Astrocyte (in vitro differentiated cells and primary cell): ENCODE data around the gene ATP5F1D. TPM values are rescaled to one million over a fixed set of nuclear protein-coding genes. Genes with fewer than 3 reads are reported as not detected.

ENCODE experiments used
- DNase-seq: peaks from one replicate; pipeline ENCODE4 v3.0.0-alpha.2; 2010; ENCODE audit warnings: low read depth
- FAIRE-seq: peaks from 2 replicates; lab custom pipeline; 2011; peaks lifted over from hg19 to GRCh38; lab: Jason Lieb, UNC
- H2AFZ ChIP-seq: 2 replicates; pipeline ENCODE4 v1.6.0; 2012; ENCODE audit warnings: low read depth, low read length, inconsistent platforms
- H3K27ac ChIP-seq: 2 replicates; pipeline ENCODE4 v1.5.1; 2011; ENCODE audit warnings: low read depth, low read length, inconsistent platforms
- H3K27me3 ChIP-seq: 2 replicates; pipeline ENCODE4 v1.6.0; 2011; ENCODE audit warnings: low read length, inconsistent platforms; ENCODE audit not compliant: insufficient read depth
- H3K36me3 ChIP-seq: 2 replicates; pipeline ENCODE4 v1.5.1; 2011; ENCODE audit warnings: low read length, inconsistent platforms; ENCODE audit not compliant: insufficient read depth
- H3K4me1 ChIP-seq: 2 replicates; pipeline ENCODE4 v1.5.1; 2011; ENCODE audit warnings: low read length, inconsistent platforms; ENCODE audit not compliant: insufficient read depth
- H3K4me2 ChIP-seq: 2 replicates; pipeline ENCODE4 v1.6.0; 2012; ENCODE audit warnings: low read length, inconsistent platforms
- H3K4me3 ChIP-seq: 2 replicates; pipeline ENCODE4 v1.5.1; 2011; ENCODE audit warnings: low read depth, mild to moderate bottlenecking, low read length, inconsistent platforms; ENCODE audit not compliant: insufficient read depth
- H3K79me2 ChIP-seq: 2 replicates; pipeline ENCODE4 v1.6.0; 2012; ENCODE audit warnings: mild to moderate bottlenecking, low read length, inconsistent platforms; ENCODE audit not compliant: insufficient read depth
- H3K9ac ChIP-seq: 2 replicates; pipeline ENCODE4 v1.6.0; 2012; ENCODE audit warnings: mild to moderate bottlenecking, low read length, inconsistent platforms
- H3K9me3 ChIP-seq: 2 replicates; pipeline ENCODE4 v1.5.1; 2012; ENCODE audit warnings: low read depth, mild to moderate bottlenecking, low read length, inconsistent platforms; ENCODE audit not compliant: insufficient read depth
- H4K20me1 ChIP-seq: 2 replicates; pipeline ENCODE4 v1.6.0; 2012; ENCODE audit warnings: low read length, inconsistent platforms; ENCODE audit not compliant: insufficient read depth
- H3K27ac Mint-ChIP-seq: one replicate; pipeline ENCODE4 v1.8.0; 2021; ENCODE audit warnings: mild to moderate bottlenecking, mixed read lengths; ENCODE audit not compliant: unreplicated experiment
- H3K27me3 Mint-ChIP-seq: one replicate; pipeline ENCODE4 v1.8.0; 2021; ENCODE audit warnings: low read depth, mixed read lengths; ENCODE audit not compliant: unreplicated experiment
- H3K36me3 Mint-ChIP-seq: one replicate; pipeline ENCODE4 v1.8.0; 2021; ENCODE audit warnings: low read depth, mixed read lengths; ENCODE audit not compliant: unreplicated experiment
- H3K4me1 Mint-ChIP-seq: one replicate; pipeline ENCODE4 v1.8.0; 2021; ENCODE audit warnings: low read depth, mixed read lengths; ENCODE audit not compliant: unreplicated experiment
- H3K4me3 Mint-ChIP-seq: one replicate; pipeline ENCODE4 v1.8.0; 2021; ENCODE audit warnings: mild to moderate bottlenecking, moderate library complexity, mixed read lengths; ENCODE audit not compliant: unreplicated experiment
- H3K9me3 Mint-ChIP-seq: one replicate; pipeline ENCODE4 v1.8.0; 2021; ENCODE audit warnings: mild to moderate bottlenecking, mixed read lengths; ENCODE audit not compliant: unreplicated experiment
- EZH2 ChIP-seq: IDR thresholded peaks from 2 replicates; pipeline ENCODE4 v1.6.1; 2012; ENCODE audit warnings: mild to moderate bottlenecking, low read length, inconsistent platforms; ENCODE audit not compliant: insufficient read depth
- total RNA-seq: library from RNA; stranded (reverse); gene quantifications from 2 replicates; pipeline ENCODE4 v1.2.1, GENCODE V29; 2021
- TF ChIP-seq, protein P1 (sequence below): IDR thresholded peaks from 2 replicates; pipeline ENCODE4 v1.5.1; 2011; ENCODE audit warnings: low read depth, mild to moderate bottlenecking, inconsistent platforms, low read length, moderate library complexity; ENCODE audit not compliant: insufficient read depth

The ATP5F1D gene
- total RNA-seq, 1 donor from 2014 or later, result 154 TPM

- H3K9me3 Mint-ChIP-seq, result no peaks in the 10 kb centered on the region
- Histone ChIP-seq H3K4me2 (peak overlapping the region; percentile 100), H3K4me1 (peaks cover 54% of the 10 kb centered on the region), H2AFZ (no peak overlapping the region), H3K36me3 (peaks cover 24% of the 10 kb centered on the region), H3K9ac (peak overlapping the region; percentile 39), H3K27me3 (no peaks in the 10 kb centered on the region), H3K27ac (peak overlapping the region; percentile 89), H3K4me3 (no peak overlapping the region), H4K20me1 (peaks cover 78% of the 10 kb centered on the region), H3K9me3 (no peaks in the 10 kb centered on the region), H3K79me2 (peaks cover 75% of the 10 kb centered on the region)
- peaks cover 15% of the 10 kb centered on the region for H3K4me1 Mint-ChIP-seq
- no peak for DNase-seq
- H3K27ac Mint-ChIP-seq, result peak overlapping the region; percentile 69
- no peak for TF ChIP-seq EZH2
- TF ChIP-seq, protein P1, sequence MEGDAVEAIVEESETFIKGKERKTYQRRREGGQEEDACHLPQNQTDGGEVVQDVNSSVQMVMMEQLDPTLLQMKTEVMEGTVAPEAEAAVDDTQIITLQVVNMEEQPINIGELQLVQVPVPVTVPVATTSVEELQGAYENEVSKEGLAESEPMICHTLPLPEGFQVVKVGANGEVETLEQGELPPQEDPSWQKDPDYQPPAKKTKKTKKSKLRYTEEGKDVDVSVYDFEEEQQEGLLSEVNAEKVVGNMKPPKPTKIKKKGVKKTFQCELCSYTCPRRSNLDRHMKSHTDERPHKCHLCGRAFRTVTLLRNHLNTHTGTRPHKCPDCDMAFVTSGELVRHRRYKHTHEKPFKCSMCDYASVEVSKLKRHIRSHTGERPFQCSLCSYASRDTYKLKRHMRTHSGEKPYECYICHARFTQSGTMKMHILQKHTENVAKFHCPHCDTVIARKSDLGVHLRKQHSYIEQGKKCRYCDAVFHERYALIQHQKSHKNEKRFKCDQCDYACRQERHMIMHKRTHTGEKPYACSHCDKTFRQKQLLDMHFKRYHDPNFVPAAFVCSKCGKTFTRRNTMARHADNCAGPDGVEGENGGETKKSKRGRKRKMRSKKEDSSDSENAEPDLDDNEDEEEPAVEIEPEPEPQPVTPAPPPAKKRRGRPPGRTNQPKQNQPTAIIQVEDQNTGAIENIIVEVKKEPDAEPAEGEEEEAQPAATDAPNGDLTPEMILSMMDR, result no peak
- H3K27me3 Mint-ChIP-seq, result no peaks in the 10 kb centered on the region
- H3K36me3 Mint-ChIP-seq, result peaks cover 6% of the 10 kb centered on the region
- H3K4me3 Mint-ChIP-seq, result peak overlapping the region; percentile 62
- FAIRE-seq, result no peak
Measured at GRCh38 chr19:1254530-1255185, 13.1 kb downstream of the ATP5F1D start.

DNA sequence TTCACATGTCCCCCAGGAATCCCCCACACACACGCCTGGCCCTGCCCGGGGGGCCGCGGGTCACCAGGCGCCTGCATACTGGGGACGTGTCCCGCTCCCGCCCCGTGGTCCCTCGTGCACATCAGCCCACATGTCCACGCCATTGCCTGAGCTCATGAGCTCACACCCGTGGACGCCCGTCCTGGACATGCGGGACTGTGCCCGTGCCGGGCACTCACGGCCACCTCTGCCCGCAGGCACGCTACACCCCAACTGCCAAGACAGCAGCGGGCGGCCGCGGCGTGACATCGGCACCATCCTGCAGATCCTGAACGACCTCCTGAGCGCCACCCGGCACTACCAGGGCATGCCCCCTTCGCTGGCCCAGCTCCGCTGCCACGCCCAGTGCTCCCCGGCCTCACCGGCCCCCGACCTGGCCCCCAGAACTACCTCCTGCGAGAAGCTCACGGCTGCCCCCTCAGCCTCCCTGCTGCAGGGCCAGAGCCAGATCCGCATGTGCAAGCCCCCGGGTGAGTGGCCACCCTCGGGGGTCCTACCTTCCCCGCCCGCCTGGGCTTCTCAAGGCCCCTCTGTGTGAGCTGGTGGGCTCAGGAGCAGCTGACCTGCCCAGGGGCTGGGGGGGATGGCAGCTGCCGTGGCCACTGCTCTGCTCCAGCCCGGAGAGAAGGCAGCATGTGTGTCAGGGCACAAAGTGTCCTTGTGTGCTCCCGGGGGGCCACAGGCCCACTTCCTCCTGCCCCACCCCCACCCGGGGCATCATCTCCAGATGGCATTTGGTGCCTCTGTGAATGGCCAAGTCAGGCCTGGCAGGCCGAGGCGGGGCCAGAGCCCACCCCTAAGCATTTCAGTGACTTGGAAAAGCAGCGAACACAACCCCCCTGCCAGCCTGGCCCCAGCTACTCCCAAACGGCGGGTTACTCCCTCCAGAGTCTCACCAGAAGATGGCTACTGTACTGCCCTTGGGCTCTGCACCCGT, 13.9 kb downstream of the ATP5F1D start:
- peaks cover 67% of the 10 kb centered on the region for H3K79me2 ChIP-seq
- peak overlapping the region; percentile 100 for H3K4me2 ChIP-seq
- FAIRE-seq (no peak), DNase-seq (no peak)
- no peaks in the 10 kb centered on the region for H3K9me3 Mint-ChIP-seq
- H3K4me3 ChIP-seq, result no peak overlapping the region
- no peak overlapping the region for H3K4me3 Mint-ChIP-seq
- TF ChIP-seq, protein P1, result no peak
- TF ChIP-seq EZH2, result no peak
- H3K36me3 ChIP-seq, result peaks cover 24% of the 10 kb centered on the region
- peaks cover 61% of the 10 kb centered on the region for H3K4me1 ChIP-seq
- H3K27ac Mint-ChIP-seq, result peak overlapping the region; percentile 69
- no peaks in the 10 kb centered on the region for H3K9me3 ChIP-seq
- peak overlapping the region; percentile 39 for H3K9ac ChIP-seq
- no peak overlapping the region for H2AFZ ChIP-seq
- no peaks in the 10 kb centered on the region for H3K27me3 ChIP-seq
- H3K36me3 Mint-ChIP-seq, result peaks cover 6% of the 10 kb centered on the region
- peak overlapping the region; percentile 89 for H3K27ac ChIP-seq
- no peaks in the 10 kb centered on the region for H3K27me3 Mint-ChIP-seq
- peaks cover 82% of the 10 kb centered on the region for H4K20me1 ChIP-seq
- peaks cover 16% of the 10 kb centered on the region for H3K4me1 Mint-ChIP-seq
